ENCODE data around the gene SLC6A5.
"Not testable (repeated sequence)": the region's sequence is repeated elsewhere in the genome, so short reads cannot be mapped to it uniquely, and the experiment has no call there.

The SLC6A5 gene

GRCh38 chr11:20599221-20600019 lies at the start of gene SLC6A5:
Gene SLC6A5 (plus strand): TSS chr11:20599608. CDS start chr11:20599673, 65 bp downstream.
- H3K27ac Mint-ChIP-seq, result peak within 1 kb of the TSS; percentile 42
- CTCF ChIA-PET, result interaction anchor here (1.2 kb wide), 1 partner anchor 10 kb away, joined by 3 read pairs; no protein-coding TSS in a partner anchor
- no peak within 1 kb of the TSS for H3K4me3 Mint-ChIP-seq
- H3K4me1 Mint-ChIP-seq, result peaks cover 5% of the 10 kb centered on the region
- H3K36me3 Mint-ChIP-seq, result peaks cover 5% of the 10 kb centered on the region
- H3K9me3 Mint-ChIP-seq, result no peaks in the 10 kb centered on the region
- H3K27me3 Mint-ChIP-seq, result peaks cover 97% of the 10 kb centered on the region
- DNase-seq, result peak; percentile 66

GRCh38 chr11:20551096-20551495 lies 48.3 kb upstream of the SLC6A5 start:
- H3K9me3 Mint-ChIP-seq, result peaks cover under 1% of the 10 kb centered on the region
- H3K27me3 Mint-ChIP-seq, result peaks cover 5% of the 10 kb centered on the region
- H3K36me3 Mint-ChIP-seq, result no peaks in the 10 kb centered on the region
- H3K27ac Mint-ChIP-seq, result no peak overlapping the region
- H3K4me1 Mint-ChIP-seq, result no peaks in the 10 kb centered on the region
- no peak overlapping the region for H3K4me3 Mint-ChIP-seq
- CTCF ChIA-PET, result no interaction called here
- no peak for DNase-seq

- Mint-ChIP-seq H3K27ac (no peak overlapping the region), H3K4me1 (no peaks in the 10 kb centered on the region), H3K4me3 (no peak overlapping the region), H3K9me3 (peaks cover 6% of the 10 kb centered on the region), H3K36me3 (no peaks in the 10 kb centered on the region), H3K27me3 (peaks cover 5% of the 10 kb centered on the region)
- no peak for DNase-seq
- CTCF ChIA-PET, result no interaction called here
Measured at GRCh38 chr11:20555783-20556182, 43.6 kb upstream of the SLC6A5 start.

- H3K4me3 Mint-ChIP-seq, H3K27ac Mint-ChIP-seq, H3K27me3 Mint-ChIP-seq, H3K4me1 Mint-ChIP-seq, DNase-seq, H3K36me3 Mint-ChIP-seq, CTCF ChIA-PET, H3K9me3 Mint-ChIP-seq: not testable (repeated sequence)
Measured at GRCh38 chr11:20556396-20556795, 43.0 kb upstream of the SLC6A5 start.

GRCh38 chr11:20558741-20559140 lies 40.7 kb upstream of the SLC6A5 start:
- H3K9me3 Mint-ChIP-seq, result peaks cover 6% of the 10 kb centered on the region
- DNase-seq, result no peak
- H3K4me3 Mint-ChIP-seq, result no peak overlapping the region
- H3K27me3 Mint-ChIP-seq, result no peaks in the 10 kb centered on the region
- CTCF ChIA-PET, result no interaction called here
- no peaks in the 10 kb centered on the region for H3K36me3 Mint-ChIP-seq
- no peak overlapping the region for H3K27ac Mint-ChIP-seq
- H3K4me1 Mint-ChIP-seq, result no peaks in the 10 kb centered on the region

- no peak overlapping the region for H3K27ac Mint-ChIP-seq
- H3K4me3 Mint-ChIP-seq, result no peak overlapping the region
- no peaks in the 10 kb centered on the region for H3K4me1 Mint-ChIP-seq
- no peaks in the 10 kb centered on the region for H3K27me3 Mint-ChIP-seq
- DNase-seq, result no peak
- H3K9me3 Mint-ChIP-seq, result peaks cover 6% of the 10 kb centered on the region
- H3K36me3 Mint-ChIP-seq, result no peaks in the 10 kb centered on the region
- CTCF ChIA-PET, result no interaction called here
Measured at GRCh38 chr11:20559523-20560300, 39.7 kb upstream of the SLC6A5 start.

GRCh38 chr11:20561915-20562314 lies 37.5 kb upstream of the SLC6A5 start:
- no peak for DNase-seq
- H3K27ac Mint-ChIP-seq, result no peak overlapping the region
- CTCF ChIA-PET, result no interaction called here
- H3K4me3 Mint-ChIP-seq, result no peak overlapping the region
- H3K4me1 Mint-ChIP-seq, result no peaks in the 10 kb centered on the region
- no peaks in the 10 kb centered on the region for H3K9me3 Mint-ChIP-seq
- H3K27me3 Mint-ChIP-seq, result peaks cover 6% of the 10 kb centered on the region
- no peaks in the 10 kb centered on the region for H3K36me3 Mint-ChIP-seq

GRCh38 chr11:20563866-20564265 lies 35.5 kb upstream of the SLC6A5 start:
- Mint-ChIP-seq H3K4me3 (no peak overlapping the region), H3K27me3 (peaks cover 6% of the 10 kb centered on the region)

GRCh38 chr11:20564846-20565635 lies 34.4 kb upstream of the SLC6A5 start:
- Mint-ChIP-seq H3K36me3 (no peaks in the 10 kb centered on the region), H3K4me3 (no peak overlapping the region), H3K4me1 (no peaks in the 10 kb centered on the region), H3K27ac (no peak overlapping the region), H3K9me3 (no peaks in the 10 kb centered on the region), H3K27me3 (peaks cover 6% of the 10 kb centered on the region)
- CTCF ChIA-PET, result no interaction called here
- no peak for DNase-seq

More at GRCh38 chr11:20563866-20564265, 35.5 kb upstream of the SLC6A5 start:
- no peak for DNase-seq
- Mint-ChIP-seq H3K36me3 (no peaks in the 10 kb centered on the region), H3K9me3 (no peaks in the 10 kb centered on the region), H3K27ac (no peak overlapping the region), H3K4me1 (no peaks in the 10 kb centered on the region)
- CTCF ChIA-PET, result no interaction called here

- CTCF ChIA-PET, H3K4me1 Mint-ChIP-seq, H3K4me3 Mint-ChIP-seq, DNase-seq, H3K27ac Mint-ChIP-seq, H3K9me3 Mint-ChIP-seq, H3K36me3 Mint-ChIP-seq, H3K27me3 Mint-ChIP-seq: not testable (repeated sequence)
Measured at GRCh38 chr11:20566115-20566514, 33.3 kb upstream of the SLC6A5 start.

GRCh38 chr11:20566591-20567434 lies 32.6 kb upstream of the SLC6A5 start:
- no peaks in the 10 kb centered on the region for H3K36me3 Mint-ChIP-seq
- CTCF ChIA-PET, result interaction anchor here (1.1 kb wide), 1 partner anchor 43 kb away, joined by 4 read pairs; no protein-coding TSS in a partner anchor
- no peaks in the 10 kb centered on the region for H3K4me1 Mint-ChIP-seq
- H3K4me3 Mint-ChIP-seq, result no peak overlapping the region
- H3K27me3 Mint-ChIP-seq, result peaks cover 6% of the 10 kb centered on the region
- no peak overlapping the region for H3K27ac Mint-ChIP-seq
- no peaks in the 10 kb centered on the region for H3K9me3 Mint-ChIP-seq
- no peak for DNase-seq

- DNase-seq, H3K4me1 Mint-ChIP-seq, H3K27ac Mint-ChIP-seq, CTCF ChIA-PET, H3K4me3 Mint-ChIP-seq, H3K36me3 Mint-ChIP-seq, H3K9me3 Mint-ChIP-seq, H3K27me3 Mint-ChIP-seq: not testable (repeated sequence)
Measured at GRCh38 chr11:20579725-20580124, 19.7 kb upstream of the SLC6A5 start.

- Mint-ChIP-seq H3K36me3 (no peaks in the 10 kb centered on the region), H3K27me3 (no peaks in the 10 kb centered on the region), H3K27ac (no peak overlapping the region), H3K4me3 (no peak overlapping the region), H3K4me1 (no peaks in the 10 kb centered on the region), H3K9me3 (no peaks in the 10 kb centered on the region)
- CTCF ChIA-PET, result no interaction called here
- no peak for DNase-seq
Measured at GRCh38 chr11:20583201-20583600, 16.2 kb upstream of the SLC6A5 start.

All from activated naive CD4-positive, alpha-beta T cell treated with anti-CD3 and anti-CD28 coated beads, Interleukin-2, amount 10 ng/mL, durations not matched to agents 7 days and 5 days (primary cell).